ENCODE data around the gene VPS37C.

DNA sequence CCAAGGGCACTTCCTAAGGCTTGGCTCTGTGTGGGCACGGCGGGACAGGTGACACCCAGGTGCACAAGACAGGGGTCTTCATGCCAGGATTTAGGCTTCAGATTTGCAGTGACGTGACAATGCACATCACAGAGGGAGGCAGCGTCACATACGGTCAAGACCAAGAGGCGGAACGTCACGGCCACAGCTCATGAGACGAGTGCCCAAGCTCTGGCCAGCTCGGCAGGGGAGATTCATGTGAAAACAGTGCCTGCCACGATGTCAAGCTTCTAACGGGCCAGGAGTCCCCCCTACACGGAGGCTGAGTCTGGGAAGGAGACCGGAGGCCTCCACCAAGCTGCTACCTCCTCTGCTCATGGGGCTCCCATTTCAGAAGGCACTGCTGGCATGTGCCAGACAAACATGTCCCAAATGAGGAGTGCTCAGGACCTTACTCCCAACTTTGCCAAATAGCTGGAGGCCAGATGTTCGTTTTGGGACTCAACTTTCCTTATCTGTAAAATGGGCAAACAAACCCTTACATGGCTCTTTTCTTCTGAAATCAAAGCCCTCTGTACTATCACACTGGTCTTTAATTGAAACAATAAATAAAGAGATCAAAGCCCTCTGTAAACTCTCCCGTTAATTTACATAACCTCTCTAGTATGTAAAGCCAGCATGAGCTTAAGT is 16.6 kb downstream of the VPS37C start:
- TF ChIP-seq, protein P1, sequence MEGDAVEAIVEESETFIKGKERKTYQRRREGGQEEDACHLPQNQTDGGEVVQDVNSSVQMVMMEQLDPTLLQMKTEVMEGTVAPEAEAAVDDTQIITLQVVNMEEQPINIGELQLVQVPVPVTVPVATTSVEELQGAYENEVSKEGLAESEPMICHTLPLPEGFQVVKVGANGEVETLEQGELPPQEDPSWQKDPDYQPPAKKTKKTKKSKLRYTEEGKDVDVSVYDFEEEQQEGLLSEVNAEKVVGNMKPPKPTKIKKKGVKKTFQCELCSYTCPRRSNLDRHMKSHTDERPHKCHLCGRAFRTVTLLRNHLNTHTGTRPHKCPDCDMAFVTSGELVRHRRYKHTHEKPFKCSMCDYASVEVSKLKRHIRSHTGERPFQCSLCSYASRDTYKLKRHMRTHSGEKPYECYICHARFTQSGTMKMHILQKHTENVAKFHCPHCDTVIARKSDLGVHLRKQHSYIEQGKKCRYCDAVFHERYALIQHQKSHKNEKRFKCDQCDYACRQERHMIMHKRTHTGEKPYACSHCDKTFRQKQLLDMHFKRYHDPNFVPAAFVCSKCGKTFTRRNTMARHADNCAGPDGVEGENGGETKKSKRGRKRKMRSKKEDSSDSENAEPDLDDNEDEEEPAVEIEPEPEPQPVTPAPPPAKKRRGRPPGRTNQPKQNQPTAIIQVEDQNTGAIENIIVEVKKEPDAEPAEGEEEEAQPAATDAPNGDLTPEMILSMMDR (conservative IDR thresholded peaks at IDR 0.05) = no peak
- TF ChIP-seq EZH2 (IDR thresholded peaks at IDR 0.05; ENCODE audit: low read depth) = no peak

Data from PC-9 (cell line).